ENCODE results near the gene GMDS. TPM values are rescaled to one million over a fixed set of nuclear protein-coding genes. Genes with fewer than 3 reads are reported as not detected.

The GMDS gene
- total RNA-seq, 1 experiment from 2014 or later = 35.0 TPM

- no peaks in the 10 kb centered on the region for H3K9me3 Mint-ChIP-seq
- POLR2A ChIA-PET = interaction anchor here (0.7 kb wide), 1 partner anchor 403 kb away, joined by 3 read pairs; no protein-coding TSS in a partner anchor
- H3K4me1 Mint-ChIP-seq = no peaks in the 10 kb centered on the region
- no peak overlapping the region for H3K4me3 Mint-ChIP-seq
- CTCF ChIA-PET = no interaction called here
- H3K27me3 Mint-ChIP-seq (ENCODE audit: low read depth) = no peaks in the 10 kb centered on the region; the same call in 1 of the 2 replicates
- no peak for ATAC-seq
- TF ChIP-seq ZNF423 (CRISPR knock-in tag; IDR thresholded peaks at IDR 0.05) (no peak), CREB1 (CRISPR knock-in tag; IDR thresholded peaks at IDR 0.05) (no peak), PRRX2 (CRISPR knock-in tag; IDR thresholded peaks at IDR 0.05) (no peak), NR2C2 (CRISPR knock-in tag; IDR thresholded peaks at IDR 0.05) (no peak), IRF2 (CRISPR knock-in tag; IDR thresholded peaks at IDR 0.05; ENCODE audit: borderline replicate concordance, low read depth) (no peak), NFYB (CRISPR knock-in tag; conservative IDR thresholded peaks at IDR 0.05; ENCODE audit: low read depth) (no peak), JAZF1 (CRISPR knock-in tag; IDR thresholded peaks at IDR 0.05) (no peak), MXD4 (CRISPR knock-in tag; IDR thresholded peaks at IDR 0.05; ENCODE audit: borderline replicate concordance) (no peak), E2F5 (CRISPR knock-in tag; IDR thresholded peaks at IDR 0.05) (no peak)
- no peak overlapping the region for H3K27ac Mint-ChIP-seq
- no peaks in the 10 kb centered on the region for H3K36me3 Mint-ChIP-seq
- no peak for DNase-seq (ENCODE audit: low spot score)
Observed at GRCh38 chr6:2086326-2086965, 159.0 kb downstream of the GMDS start.

- CTCF ChIA-PET = interaction anchor here (0.7 kb wide), 1 partner anchor 73 kb away, joined by 3 read pairs; no protein-coding TSS in a partner anchor
- TF ChIP-seq E2F4 (CRISPR knock-in tag; IDR thresholded peaks at IDR 0.05; ENCODE audit: borderline replicate concordance, low read depth) = no peak
- TF ChIP-seq SMAD4 (CRISPR knock-in tag; IDR thresholded peaks at IDR 0.05) = no peak
- no peak for TF ChIP-seq FOXK1 (CRISPR knock-in tag; IDR thresholded peaks at IDR 0.05)
- TF ChIP-seq MAX (CRISPR knock-in tag; IDR thresholded peaks at IDR 0.05) = no peak
- no peak for TF ChIP-seq ERG (CRISPR knock-in tag; IDR thresholded peaks at IDR 0.05)
- TF ChIP-seq TEAD4 (CRISPR knock-in tag; IDR thresholded peaks at IDR 0.05) = no peak
- no peak for TF ChIP-seq NFYB (CRISPR knock-in tag; conservative IDR thresholded peaks at IDR 0.05; ENCODE audit: low read depth)
- no peak for TF ChIP-seq AFF4 (CRISPR knock-in tag; IDR thresholded peaks at IDR 0.05; ENCODE audit: borderline replicate concordance)
- TF ChIP-seq NFATC4 (CRISPR knock-in tag; IDR thresholded peaks at IDR 0.05) = no peak
- POLR2A ChIA-PET = no interaction called here
- H3K27me3 Mint-ChIP-seq (ENCODE audit: low read depth) = no peaks in the 10 kb centered on the region; the same call in 1 of the 2 replicates
- H3K36me3 Mint-ChIP-seq = no peaks in the 10 kb centered on the region
- ATAC-seq (no peak), DNase-seq (ENCODE audit: low spot score) (no peak)
- no peaks in the 10 kb centered on the region for H3K9me3 Mint-ChIP-seq
- H3K27ac Mint-ChIP-seq = no peak overlapping the region
- H3K4me1 Mint-ChIP-seq = no peaks in the 10 kb centered on the region
- no peak overlapping the region for H3K4me3 Mint-ChIP-seq
Observed at GRCh38 chr6:2085657-2086056, 159.7 kb downstream of the GMDS start.

All from WTC11 (cell line).